ENCODE data around the gene NIP7. TPM values are rescaled to one million over a fixed set of nuclear protein-coding genes. Genes with fewer than 3 reads are reported as not detected.
"Not testable (repeated sequence)": the region's sequence is repeated elsewhere in the genome, so short reads cannot be mapped to it uniquely, and the experiment has no call there.

NIP7 gene
- total RNA-seq, result 10 to 100 TPM in 3 of 4 donors, 1 to 10 TPM in 1; 6.2 to 21.7 (median 16.9) TPM

- intact Hi-C loops (cut with DNase I; ENCODE audit: low total_unique reads), result no loop called here
- Histone ChIP-seq H3K36me3 (peaks cover 0 to 4% of the 10 kb centered on the region in 2 donors), H3K9me3 (no peaks in the 10 kb centered on the region), H3K27me3 (no peaks in the 10 kb centered on the region), H3K27ac (peak within 1 kb of the TSS; percentile 85 to 92), H3K4me1 (peaks cover 7 to 10% of the 10 kb centered on the region in 2 donors), H3K4me3 (peak within 1 kb of the TSS; percentile 75 to 95)
- peak; percentile 93 to 95 for DNase-seq
- TF ChIP-seq POLR2A (IDR thresholded peaks at IDR 0.05), result peak in 1 of 2 donors; percentile 60
- TF ChIP-seq, protein P1, sequence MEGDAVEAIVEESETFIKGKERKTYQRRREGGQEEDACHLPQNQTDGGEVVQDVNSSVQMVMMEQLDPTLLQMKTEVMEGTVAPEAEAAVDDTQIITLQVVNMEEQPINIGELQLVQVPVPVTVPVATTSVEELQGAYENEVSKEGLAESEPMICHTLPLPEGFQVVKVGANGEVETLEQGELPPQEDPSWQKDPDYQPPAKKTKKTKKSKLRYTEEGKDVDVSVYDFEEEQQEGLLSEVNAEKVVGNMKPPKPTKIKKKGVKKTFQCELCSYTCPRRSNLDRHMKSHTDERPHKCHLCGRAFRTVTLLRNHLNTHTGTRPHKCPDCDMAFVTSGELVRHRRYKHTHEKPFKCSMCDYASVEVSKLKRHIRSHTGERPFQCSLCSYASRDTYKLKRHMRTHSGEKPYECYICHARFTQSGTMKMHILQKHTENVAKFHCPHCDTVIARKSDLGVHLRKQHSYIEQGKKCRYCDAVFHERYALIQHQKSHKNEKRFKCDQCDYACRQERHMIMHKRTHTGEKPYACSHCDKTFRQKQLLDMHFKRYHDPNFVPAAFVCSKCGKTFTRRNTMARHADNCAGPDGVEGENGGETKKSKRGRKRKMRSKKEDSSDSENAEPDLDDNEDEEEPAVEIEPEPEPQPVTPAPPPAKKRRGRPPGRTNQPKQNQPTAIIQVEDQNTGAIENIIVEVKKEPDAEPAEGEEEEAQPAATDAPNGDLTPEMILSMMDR (IDR thresholded peaks at IDR 0.05), result peak; percentile 81 to 91 (median 86)
Observed at GRCh38 chr16:69339289-69340094, at the start of gene NIP7, which contains the start of gene COG8. Gene NIP7 (plus strand): TSS chr16:69339772. CDS start chr16:69339830, 58 bp downstream. Gene COG8 (minus strand): TSS chr16:69339564. CDS start chr16:69339552, 12 bp downstream.

GRCh38 chr16:69291657-69292056 lies 47.9 kb upstream of the NIP7 start:
- intact Hi-C loops (cut with DNase I; ENCODE audit: low total_unique reads); DNase-seq; H3K27ac ChIP-seq; H3K36me3 ChIP-seq; H3K9me3 ChIP-seq; H3K4me1 ChIP-seq; H3K27me3 ChIP-seq; H3K4me3 ChIP-seq: not testable (repeated sequence)

- H3K36me3 ChIP-seq, result no peaks in the 10 kb centered on the region
- H3K27ac ChIP-seq, result no peak overlapping the region
- no peak for DNase-seq
- H3K4me3 ChIP-seq, result no peak overlapping the region
- TF ChIP-seq, protein P1 (IDR thresholded peaks at IDR 0.05), result no peak
- TF ChIP-seq POLR2A (IDR thresholded peaks at IDR 0.05), result no peak
- intact Hi-C loops (cut with DNase I; ENCODE audit: low total_unique reads), result no loop called here
- no peaks in the 10 kb centered on the region for H3K4me1 ChIP-seq
- no peaks in the 10 kb centered on the region for H3K9me3 ChIP-seq
- no peaks in the 10 kb centered on the region for H3K27me3 ChIP-seq
Observed at GRCh38 chr16:69293401-69293800, 46.2 kb upstream of the NIP7 start.

DNA sequence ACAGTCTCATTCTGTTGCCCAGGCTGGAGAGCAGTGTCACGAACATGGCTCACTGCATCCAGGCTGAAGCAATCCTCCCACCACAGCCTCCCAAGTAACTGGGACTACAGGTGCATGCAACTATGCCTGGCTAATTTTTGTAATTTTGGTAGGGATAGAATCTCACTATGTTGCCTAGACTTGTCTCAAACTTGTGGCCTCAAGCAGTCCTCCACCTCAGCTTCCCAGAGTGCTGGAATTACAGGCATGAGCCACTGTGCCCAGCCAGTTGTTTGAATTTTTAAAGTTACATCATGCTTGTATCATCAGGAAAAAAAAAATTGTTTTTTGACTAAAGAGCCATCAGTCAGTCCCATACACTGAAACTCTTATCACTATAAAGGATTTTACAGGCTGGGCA lies 45.5 kb upstream of the NIP7 start:
- Histone ChIP-seq H3K27ac (no peak overlapping the region), H3K4me1 (no peaks in the 10 kb centered on the region), H3K36me3 (no peaks in the 10 kb centered on the region), H3K27me3 (no peaks in the 10 kb centered on the region), H3K9me3 (no peaks in the 10 kb centered on the region), H3K4me3 (no peak overlapping the region)
- TF ChIP-seq, protein P1 (IDR thresholded peaks at IDR 0.05), result no peak
- TF ChIP-seq POLR2A (IDR thresholded peaks at IDR 0.05), result no peak
- no peak for DNase-seq
- intact Hi-C loops (cut with DNase I; ENCODE audit: low total_unique reads), result no loop called here

- H3K9me3 ChIP-seq; intact Hi-C loops (cut with DNase I; ENCODE audit: low total_unique reads); H3K27me3 ChIP-seq; H3K4me1 ChIP-seq; H3K36me3 ChIP-seq; DNase-seq; H3K4me3 ChIP-seq; H3K27ac ChIP-seq: not testable (repeated sequence)
Observed at GRCh38 chr16:69296771-69297170, 42.8 kb upstream of the NIP7 start.

- H3K27ac ChIP-seq, result no peak overlapping the region
Observed at GRCh38 chr16:69298261-69298660, 41.3 kb upstream of the NIP7 start.

More at GRCh38 chr16:69298261-69298660, 41.3 kb upstream of the NIP7 start:
- Histone ChIP-seq H3K27me3 (no peaks in the 10 kb centered on the region), H3K9me3 (no peaks in the 10 kb centered on the region), H3K4me3 (no peak overlapping the region), H3K36me3 (no peaks in the 10 kb centered on the region), H3K4me1 (no peaks in the 10 kb centered on the region)
- TF ChIP-seq POLR2A (IDR thresholded peaks at IDR 0.05), result no peak
- TF ChIP-seq, protein P1 (IDR thresholded peaks at IDR 0.05), result no peak
- intact Hi-C loops (cut with DNase I; ENCODE audit: low total_unique reads), result no loop called here
- no peak for DNase-seq

All from uterus (tissue), 4 donors.